Raji (cell line): ENCODE measurements around the gene UFD1.

Source experiments
- POLR2A ChIP-seq: IDR thresholded peaks from 2 replicates; pipeline ENCODE4 v1.6.1; 2011; ENCODE audit warnings: low read depth, low read length, control low read depth; ENCODE audit not compliant: insufficient read depth

Gene UFD1

DNA sequence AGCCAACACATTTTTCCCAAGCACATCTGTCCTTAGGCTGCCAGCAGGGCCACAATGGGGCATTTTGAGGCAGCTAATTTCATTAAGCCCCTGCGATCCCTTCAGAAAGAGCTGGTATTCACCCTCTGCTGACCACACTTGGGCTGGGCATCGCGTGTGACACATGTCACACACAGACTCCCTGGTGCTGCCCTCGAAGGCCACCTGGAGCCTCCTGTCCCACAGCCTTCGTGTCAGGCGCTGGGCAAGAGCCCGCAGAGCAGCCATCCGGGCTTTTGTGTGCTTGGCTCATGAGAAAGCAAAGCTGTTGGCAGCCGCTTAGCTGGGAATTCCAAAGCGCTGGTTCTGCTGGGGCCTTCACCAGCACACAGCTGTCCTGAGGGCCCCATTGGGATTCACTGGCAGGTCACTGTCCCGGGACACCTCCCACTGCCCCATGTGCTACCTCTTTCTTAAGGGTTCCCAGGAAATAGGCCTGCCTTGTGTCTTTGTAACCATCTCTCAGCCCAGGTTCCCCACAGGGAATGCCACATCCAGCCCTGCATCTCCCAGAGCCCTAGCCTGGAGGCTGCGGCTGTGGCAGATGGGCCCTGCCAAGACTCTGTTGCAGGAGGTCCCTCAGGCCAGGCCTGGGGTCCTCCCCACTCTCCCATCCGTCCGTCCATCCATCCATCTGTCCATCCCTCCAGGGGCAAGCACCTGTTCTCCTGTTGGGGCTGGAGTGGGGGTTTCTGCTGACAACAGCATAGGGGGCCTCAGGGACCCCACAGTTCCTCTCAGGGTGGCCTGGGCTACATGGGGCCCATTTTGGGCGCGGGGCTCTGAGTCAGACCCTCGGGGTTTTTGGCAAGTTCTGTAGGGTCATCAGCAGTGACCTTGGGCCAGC lies 40.3 kb upstream of the UFD1 start:
- no peak for TF ChIP-seq POLR2A

- no peak for TF ChIP-seq POLR2A
Observed at GRCh38 chr22:19518635-19519034, 39.6 kb upstream of the UFD1 start.

- TF ChIP-seq POLR2A = no peak
Observed at GRCh38 chr22:19517919-19518611, 39.1 kb upstream of the UFD1 start.

DNA sequence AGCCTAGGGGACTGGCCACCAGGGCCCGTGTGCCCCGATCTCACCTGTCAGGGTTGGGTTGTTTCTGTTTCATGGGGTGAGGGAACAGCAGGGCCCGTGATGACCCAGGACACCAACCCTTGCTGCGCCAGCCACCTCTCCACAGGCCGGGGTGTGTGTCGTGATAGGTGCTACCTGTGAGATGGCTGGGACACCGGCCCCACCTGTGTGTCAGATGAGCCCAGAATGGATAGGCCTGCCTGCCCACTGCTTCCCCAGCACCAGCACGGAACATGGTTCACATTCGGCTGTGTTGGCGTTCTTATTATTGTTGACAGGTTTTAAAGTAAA lies 38.1 kb upstream of the UFD1 start:
- TF ChIP-seq POLR2A = no peak

GRCh38 chr22:19516378-19517170 lies 37.6 kb upstream of the UFD1 start:
- no peak for TF ChIP-seq POLR2A

DNA sequence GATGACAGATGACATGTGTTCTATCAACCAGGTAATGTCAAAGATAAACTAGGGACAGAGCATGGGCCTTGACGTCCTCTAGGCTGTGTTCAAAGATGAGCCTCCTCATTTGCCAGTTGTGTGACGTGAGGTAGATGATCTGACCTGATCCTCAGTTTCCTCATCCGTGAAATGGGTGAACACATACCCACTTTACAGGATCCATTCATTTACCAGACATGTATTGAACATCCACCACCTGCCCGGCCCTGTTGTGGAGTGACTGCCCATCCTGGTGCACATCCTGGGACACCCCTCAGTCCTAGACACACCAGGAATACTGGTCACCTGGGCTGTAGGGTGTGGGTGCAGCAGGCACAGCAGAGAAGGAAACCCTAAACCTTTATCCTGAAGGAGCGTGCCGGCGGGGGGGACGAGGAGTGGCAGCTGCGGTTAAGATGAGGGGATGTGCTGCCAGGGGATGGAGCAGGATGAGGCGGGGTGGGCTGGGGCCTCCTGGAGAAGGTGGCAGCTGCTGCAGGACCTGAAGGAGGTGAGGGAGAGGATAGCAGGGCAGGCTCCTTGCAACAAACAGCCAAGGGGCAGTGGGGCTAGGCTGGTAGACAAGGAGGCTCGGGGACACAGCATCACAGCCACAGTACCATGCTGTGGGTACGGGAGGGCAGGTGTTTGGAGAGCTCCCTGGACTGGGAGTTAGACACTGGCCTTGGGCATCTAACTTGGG lies 36.8 kb upstream of the UFD1 start:
- no peak for TF ChIP-seq POLR2A

GRCh38 chr22:19514831-19515565 lies 36.0 kb upstream of the UFD1 start:
- TF ChIP-seq POLR2A = no peak

DNA sequence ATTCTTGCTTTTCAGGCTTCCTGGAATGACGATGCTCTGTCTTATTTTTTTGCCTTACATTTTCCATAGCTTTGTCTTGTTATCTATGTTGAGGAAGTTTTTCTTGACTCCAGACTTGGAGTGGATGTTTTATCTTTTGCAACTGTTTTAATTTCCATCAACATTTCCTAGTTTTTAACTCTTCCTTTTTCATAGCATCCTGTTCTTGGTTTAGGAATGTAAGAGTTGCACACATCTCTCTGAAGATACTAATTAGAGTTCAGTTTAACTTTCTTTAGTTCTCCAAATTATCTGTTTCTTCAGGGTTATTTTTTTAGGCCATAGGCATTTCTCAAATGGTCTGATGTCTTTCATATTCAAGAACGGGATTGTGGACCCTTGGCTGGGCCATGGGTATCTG lies 34.8 kb upstream of the UFD1 start:
- TF ChIP-seq POLR2A = no peak

- TF ChIP-seq POLR2A = no peak
Observed at GRCh38 chr22:19510919-19511341, 31.9 kb upstream of the UFD1 start.

- TF ChIP-seq POLR2A = no peak
Observed at GRCh38 chr22:19509923-19510322, 30.9 kb upstream of the UFD1 start.

DNA sequence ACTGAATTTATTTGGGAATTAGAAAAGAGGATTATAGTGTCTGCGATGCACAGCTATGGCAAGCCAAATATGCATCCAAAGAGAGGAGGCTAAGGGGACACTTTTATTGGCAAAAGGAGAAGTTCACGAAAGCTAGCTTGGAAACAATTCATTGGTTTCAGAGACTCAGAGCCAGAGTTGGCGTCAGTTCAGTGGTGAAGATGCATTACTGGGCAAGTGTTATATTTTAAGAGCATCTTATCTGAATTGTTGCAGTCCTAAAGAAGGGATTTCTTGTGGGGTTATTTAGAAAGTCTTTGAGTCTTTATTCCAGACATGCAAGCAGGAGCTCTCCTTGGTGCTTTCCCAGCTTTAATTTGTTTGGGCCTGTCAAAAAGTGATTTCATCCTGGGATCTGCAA lies 30.2 kb upstream of the UFD1 start:
- TF ChIP-seq POLR2A = no peak

GRCh38 chr22:19508024-19508776 lies 29.2 kb upstream of the UFD1 start:
- no peak for TF ChIP-seq POLR2A

DNA sequence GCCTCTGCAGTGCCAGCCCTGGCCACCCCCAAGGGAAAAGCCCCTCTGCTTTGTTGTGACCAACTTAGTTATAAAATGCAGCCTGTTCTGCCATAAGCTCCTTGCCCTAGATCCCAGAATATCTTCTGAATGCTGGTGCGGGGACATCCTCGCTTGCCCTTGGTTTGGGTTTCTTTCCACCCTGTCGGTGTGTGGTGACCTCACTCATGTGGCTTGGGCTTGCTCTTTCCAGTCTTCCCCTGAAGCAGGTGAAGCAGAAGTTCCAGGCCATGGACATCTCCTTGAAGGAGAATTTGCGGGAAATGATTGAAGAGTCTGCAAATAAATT lies 28.5 kb upstream of the UFD1 start:
- no peak for TF ChIP-seq POLR2A

DNA sequence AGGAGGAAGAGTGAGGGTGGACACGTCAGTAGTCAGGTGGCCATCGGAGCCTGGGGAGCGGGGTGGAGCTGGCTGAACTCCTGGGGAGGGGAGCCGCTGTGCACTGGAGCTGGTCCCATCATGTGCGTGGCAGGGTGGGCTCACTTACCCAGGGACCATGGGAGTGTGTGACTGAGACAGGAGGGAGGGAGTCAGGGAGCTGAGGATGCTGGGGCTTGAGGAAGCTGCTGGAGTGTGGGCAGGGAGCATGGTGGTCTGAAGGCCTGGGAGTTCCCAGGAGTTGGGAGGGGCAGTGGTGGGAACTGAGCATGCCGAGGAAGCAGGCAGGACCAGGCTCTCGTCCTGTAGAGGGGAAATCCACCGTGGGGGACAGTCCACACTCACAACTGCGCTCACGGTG lies 27.2 kb upstream of the UFD1 start:
- no peak for TF ChIP-seq POLR2A
